ENCODE measurements around the gene DERA. TPM values are rescaled to one million over a fixed set of nuclear protein-coding genes. Genes with fewer than 3 reads are reported as not detected.

The DERA gene
- polyA plus RNA-seq, 1 donor (not counting 4 experiments of a cell fraction or from before 2014, with no cell fraction given), result 34.2 TPM

- Histone ChIP-seq H3K36me3 (ENCODE audit: control insufficient read depth in 2 of 2, extremely low read depth in 1 of 2, insufficient read depth in 2 of 2, low read length in 2 of 2) (peaks cover 18 to 23% of the 10 kb centered on the region in 2 experiments), H3K27ac (ENCODE audit: control insufficient read depth, insufficient read depth, low read length) (no peak overlapping the region), H3K4me2 (ENCODE audit: control insufficient read depth, extremely low read depth, insufficient read depth, low read depth, low read length) (no peak overlapping the region), H3K9me3 (ENCODE audit: control insufficient read depth, low read depth, low read length) (no peaks in the 10 kb centered on the region), H3K9me1 (ENCODE audit: control insufficient read depth, extremely low read depth, insufficient read depth, low read length) (no peaks in the 10 kb centered on the region), H4K20me1 (ENCODE audit: control insufficient read depth, extremely low read depth, insufficient read depth, low read length) (no peaks in the 10 kb centered on the region), H2AFZ (ENCODE audit: control insufficient read depth, low read length) (no peak overlapping the region), H3K27me3 (ENCODE audit: control insufficient read depth, extremely low read depth, insufficient read depth, low read length) (no peaks in the 10 kb centered on the region), H3K79me2 (ENCODE audit: control insufficient read depth, insufficient read depth, low read length) (peaks cover 2% of the 10 kb centered on the region), H3K4me1 (ENCODE audit: control insufficient read depth, extremely low read depth, insufficient read depth, low read length) (no peaks in the 10 kb centered on the region), H3K4me3 (ENCODE audit: control insufficient read depth in 2 of 3, extremely low read depth in 1 of 3, insufficient read depth in 2 of 3, low read depth in 1 of 3, low read length in 3 of 3) (no peak overlapping the region), H3K9ac (ENCODE audit: control insufficient read depth, extremely low read depth, insufficient read depth, low read length) (no peak overlapping the region)
- TF ChIP-seq EZH2 (IDR thresholded peaks at IDR 0.05; ENCODE audit: low read length), result no peak
- TF ChIP-seq CTCF (optimal IDR thresholded peaks at IDR 0.05 in 1 of 3, IDR thresholded peaks at IDR 0.05 in 1 of 3, conservative IDR thresholded peaks at IDR 0.05 in 1 of 3; ENCODE audit: extremely low read depth in 1 of 3, insufficient read depth in 2 of 3, low read length in 3 of 3), result peak in 2 of 3 experiments; percentile 44 to 57
- DNase-seq (ENCODE audit: low read depth, low spot score) (no peak), FAIRE-seq (no peak)
- dilution Hi-C loops (cut with MboI; ENCODE audit: extremely low pct_ligation_motif_present, low sequenced_read_pairs), result no loop called here
These were observed 11.8 kb upstream of the DERA start for GRCh38 chr12:15899282-15899870.

- no peak overlapping the region for H3K4me2 ChIP-seq (ENCODE audit: control insufficient read depth, extremely low read depth, insufficient read depth, low read depth, low read length)
- TF ChIP-seq EZH2 (IDR thresholded peaks at IDR 0.05; ENCODE audit: low read length), result no peak
- H4K20me1 ChIP-seq (ENCODE audit: control insufficient read depth, extremely low read depth, insufficient read depth, low read length), result no peaks in the 10 kb centered on the region
- no peak overlapping the region for H3K9ac ChIP-seq (ENCODE audit: control insufficient read depth, extremely low read depth, insufficient read depth, low read length)
- H2AFZ ChIP-seq (ENCODE audit: control insufficient read depth, low read length), result no peak overlapping the region
- no peaks in the 10 kb centered on the region for H3K4me1 ChIP-seq (ENCODE audit: control insufficient read depth, extremely low read depth, insufficient read depth, low read length)
- FAIRE-seq (no peak), DNase-seq (ENCODE audit: low read depth, low spot score) (no peak)
- no peak overlapping the region for H3K4me3 ChIP-seq (ENCODE audit: control insufficient read depth in 2 of 3, extremely low read depth in 1 of 3, insufficient read depth in 2 of 3, low read depth in 1 of 3, low read length in 3 of 3)
- H3K9me1 ChIP-seq (ENCODE audit: control insufficient read depth, extremely low read depth, insufficient read depth, low read length), result no peaks in the 10 kb centered on the region
- no peak overlapping the region for H3K27ac ChIP-seq (ENCODE audit: control insufficient read depth, insufficient read depth, low read length)
- dilution Hi-C loops (cut with MboI; ENCODE audit: extremely low pct_ligation_motif_present, low sequenced_read_pairs), result no loop called here
- H3K36me3 ChIP-seq (ENCODE audit: control insufficient read depth in 2 of 2, extremely low read depth in 1 of 2, insufficient read depth in 2 of 2, low read length in 2 of 2), result peaks cover 13 to 24% of the 10 kb centered on the region in 2 experiments
- no peaks in the 10 kb centered on the region for H3K79me2 ChIP-seq (ENCODE audit: control insufficient read depth, insufficient read depth, low read length)
- no peaks in the 10 kb centered on the region for H3K27me3 ChIP-seq (ENCODE audit: control insufficient read depth, extremely low read depth, insufficient read depth, low read length)
- H3K9me3 ChIP-seq (ENCODE audit: control insufficient read depth, low read depth, low read length), result no peaks in the 10 kb centered on the region
These were observed 6.7 kb upstream of the DERA start for GRCh38 chr12:15904378-15904920.

Data from keratinocyte (primary cell).